ENCODE measurements around the gene SLIT3.

Gene SLIT3

GRCh38 chr5:169221519-169221918, 79.4 kb downstream of the SLIT3 start:
- H3K27me3 ChIP-seq (ENCODE audit: insufficient read depth, low read length, poor library complexity, severe bottlenecking) = no peaks in the 10 kb centered on the region
- no peak for TF ChIP-seq EZH2phosphoT487 (IDR thresholded peaks at IDR 0.05; ENCODE audit: borderline replicate concordance)
- TF ChIP-seq, protein P1, sequence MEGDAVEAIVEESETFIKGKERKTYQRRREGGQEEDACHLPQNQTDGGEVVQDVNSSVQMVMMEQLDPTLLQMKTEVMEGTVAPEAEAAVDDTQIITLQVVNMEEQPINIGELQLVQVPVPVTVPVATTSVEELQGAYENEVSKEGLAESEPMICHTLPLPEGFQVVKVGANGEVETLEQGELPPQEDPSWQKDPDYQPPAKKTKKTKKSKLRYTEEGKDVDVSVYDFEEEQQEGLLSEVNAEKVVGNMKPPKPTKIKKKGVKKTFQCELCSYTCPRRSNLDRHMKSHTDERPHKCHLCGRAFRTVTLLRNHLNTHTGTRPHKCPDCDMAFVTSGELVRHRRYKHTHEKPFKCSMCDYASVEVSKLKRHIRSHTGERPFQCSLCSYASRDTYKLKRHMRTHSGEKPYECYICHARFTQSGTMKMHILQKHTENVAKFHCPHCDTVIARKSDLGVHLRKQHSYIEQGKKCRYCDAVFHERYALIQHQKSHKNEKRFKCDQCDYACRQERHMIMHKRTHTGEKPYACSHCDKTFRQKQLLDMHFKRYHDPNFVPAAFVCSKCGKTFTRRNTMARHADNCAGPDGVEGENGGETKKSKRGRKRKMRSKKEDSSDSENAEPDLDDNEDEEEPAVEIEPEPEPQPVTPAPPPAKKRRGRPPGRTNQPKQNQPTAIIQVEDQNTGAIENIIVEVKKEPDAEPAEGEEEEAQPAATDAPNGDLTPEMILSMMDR (conservative IDR thresholded peaks at IDR 0.05; ENCODE audit: low read length) = no peak
- no peaks in the 10 kb centered on the region for H3F3A ChIP-seq (ENCODE audit: low read depth)
- H3K4me3 ChIP-seq (ENCODE audit: low read length, poor library complexity, severe bottlenecking) = no peak overlapping the region
- no peak overlapping the region for H3K9ac ChIP-seq (ENCODE audit: low read depth, low read length, poor library complexity, severe bottlenecking)
- no peak overlapping the region for H2AFZ ChIP-seq (ENCODE audit: low read length)
- no peaks in the 10 kb centered on the region for H3K9me3 ChIP-seq (ENCODE audit: insufficient read depth, low read depth, low read length)
- no peaks in the 10 kb centered on the region for H3K9me2 ChIP-seq (replicated peaks; ENCODE audit: low read depth, low read length)
- H3K4me2 ChIP-seq (ENCODE audit: low read depth, low read length, poor library complexity, severe bottlenecking) = no peak overlapping the region
- no peaks in the 10 kb centered on the region for H4K20me1 ChIP-seq (ENCODE audit: insufficient read depth, low read length, poor library complexity, severe bottlenecking)
- no peaks in the 10 kb centered on the region for H3K79me2 ChIP-seq (ENCODE audit: insufficient read depth, low read length)
- no peaks in the 10 kb centered on the region for H3K36me3 ChIP-seq (ENCODE audit: insufficient read depth, low read length)
- no peaks in the 10 kb centered on the region for H3K4me1 ChIP-seq (ENCODE audit: insufficient read depth, low read length, poor library complexity, severe bottlenecking)

DNA sequence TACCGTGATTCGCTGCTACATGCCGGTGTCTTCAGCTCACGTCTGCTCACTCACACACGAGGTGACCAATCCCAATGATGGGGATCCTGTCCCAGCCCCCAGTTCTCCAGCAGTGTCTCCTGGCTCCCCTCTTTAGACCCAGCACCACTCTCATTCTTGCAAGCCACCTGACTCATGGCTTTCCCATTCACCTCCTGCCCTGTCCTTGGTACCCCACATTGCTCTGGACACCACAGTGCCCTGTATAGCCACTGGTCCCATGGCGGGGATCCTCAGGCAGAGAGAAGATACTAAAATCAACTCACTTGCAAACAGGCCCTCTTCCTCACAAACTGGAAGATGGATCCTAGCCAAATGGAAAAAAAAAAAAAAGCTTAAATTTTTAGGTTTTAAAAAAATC, 81.0 kb downstream of the SLIT3 start:
- Histone ChIP-seq H3K9ac (ENCODE audit: low read depth, low read length, poor library complexity, severe bottlenecking) (no peak overlapping the region), H2AFZ (ENCODE audit: low read length) (no peak overlapping the region), H3K4me1 (ENCODE audit: insufficient read depth, low read length, poor library complexity, severe bottlenecking) (no peaks in the 10 kb centered on the region), H3K9me3 (ENCODE audit: insufficient read depth, low read depth, low read length) (no peaks in the 10 kb centered on the region), H3K36me3 (ENCODE audit: insufficient read depth, low read length) (no peaks in the 10 kb centered on the region), H3K4me3 (ENCODE audit: low read length, poor library complexity, severe bottlenecking) (no peak overlapping the region), H3K79me2 (ENCODE audit: insufficient read depth, low read length) (no peaks in the 10 kb centered on the region), H4K20me1 (ENCODE audit: insufficient read depth, low read length, poor library complexity, severe bottlenecking) (no peaks in the 10 kb centered on the region), H3K4me2 (ENCODE audit: low read depth, low read length, poor library complexity, severe bottlenecking) (no peak overlapping the region), H3K27me3 (ENCODE audit: insufficient read depth, low read length, poor library complexity, severe bottlenecking) (no peaks in the 10 kb centered on the region), H3K9me2 (replicated peaks; ENCODE audit: low read depth, low read length) (no peaks in the 10 kb centered on the region), H3F3A (ENCODE audit: low read depth) (no peaks in the 10 kb centered on the region)
- no peak for TF ChIP-seq EZH2phosphoT487 (IDR thresholded peaks at IDR 0.05; ENCODE audit: borderline replicate concordance)
- TF ChIP-seq, protein P1 (conservative IDR thresholded peaks at IDR 0.05; ENCODE audit: low read length) = no peak

GRCh38 chr5:169219351-169219750, 81.6 kb downstream of the SLIT3 start:
- H3K4me1 ChIP-seq (ENCODE audit: insufficient read depth, low read length, poor library complexity, severe bottlenecking) = no peaks in the 10 kb centered on the region

More at GRCh38 chr5:169219351-169219750, 81.6 kb downstream of the SLIT3 start:
- Histone ChIP-seq H3K79me2 (ENCODE audit: insufficient read depth, low read length) (no peaks in the 10 kb centered on the region), H3K4me2 (ENCODE audit: low read depth, low read length, poor library complexity, severe bottlenecking) (no peak overlapping the region), H3F3A (ENCODE audit: low read depth) (no peaks in the 10 kb centered on the region), H3K9me2 (replicated peaks; ENCODE audit: low read depth, low read length) (no peaks in the 10 kb centered on the region), H4K20me1 (ENCODE audit: insufficient read depth, low read length, poor library complexity, severe bottlenecking) (no peaks in the 10 kb centered on the region), H3K9me3 (ENCODE audit: insufficient read depth, low read depth, low read length) (no peaks in the 10 kb centered on the region), H3K9ac (ENCODE audit: low read depth, low read length, poor library complexity, severe bottlenecking) (no peak overlapping the region), H3K4me3 (ENCODE audit: low read length, poor library complexity, severe bottlenecking) (no peak overlapping the region), H3K36me3 (ENCODE audit: insufficient read depth, low read length) (no peaks in the 10 kb centered on the region), H2AFZ (ENCODE audit: low read length) (no peak overlapping the region), H3K27me3 (ENCODE audit: insufficient read depth, low read length, poor library complexity, severe bottlenecking) (no peaks in the 10 kb centered on the region)
- TF ChIP-seq, protein P1 (conservative IDR thresholded peaks at IDR 0.05; ENCODE audit: low read length) = no peak
- TF ChIP-seq EZH2phosphoT487 (IDR thresholded peaks at IDR 0.05; ENCODE audit: borderline replicate concordance) = no peak

Measured in Loucy (cell line).